ENCODE measurements around the gene SUN1. TPM values are rescaled to one million over a fixed set of nuclear protein-coding genes. Genes with fewer than 3 reads are reported as not detected.
"Not testable (repeated sequence)": the region's sequence is repeated elsewhere in the genome, so short reads cannot be mapped to it uniquely, and the experiment has no call there.

SUN1 gene
- total RNA-seq, 1 experiment from 2014 or later: 39.6 TPM

DNA sequence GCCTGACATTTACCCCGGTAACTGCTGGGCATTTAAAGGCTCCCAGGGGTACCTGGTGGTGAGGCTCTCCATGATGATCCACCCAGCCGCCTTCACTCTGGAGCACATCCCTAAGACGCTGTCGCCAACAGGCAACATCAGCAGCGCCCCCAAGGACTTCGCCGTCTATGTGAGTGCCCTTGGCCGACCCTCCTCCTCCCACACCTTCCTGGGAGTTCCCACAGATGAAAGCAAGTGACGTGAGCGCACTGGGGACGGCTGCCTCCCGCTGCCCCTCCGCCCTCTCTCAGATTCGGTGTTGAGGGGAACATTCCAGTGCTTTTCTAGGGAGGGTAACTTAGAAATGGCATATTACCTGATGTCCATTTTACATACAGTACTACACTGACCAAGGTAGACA lies 37.1 kb downstream of the SUN1 start:
- H2AFZ ChIP-seq (ENCODE audit: low read length): no peak overlapping the region
- H3K9me2 ChIP-seq (replicated peaks; ENCODE audit: insufficient read depth, low read length): no peaks in the 10 kb centered on the region
- no peaks in the 10 kb centered on the region for H3K9me3 ChIP-seq (ENCODE audit: low read length)
- H3K79me2 ChIP-seq (ENCODE audit: low read length): no peaks in the 10 kb centered on the region
- no peaks in the 10 kb centered on the region for H4K20me1 ChIP-seq (ENCODE audit: insufficient read depth, low read depth, low read length)
- DNase-seq: no peak
- H3K9ac ChIP-seq (ENCODE audit: low read length): no peak overlapping the region
- H3K36me3 ChIP-seq (ENCODE audit: insufficient read depth, low read length): peaks cover 10% of the 10 kb centered on the region; the same call in 1 of the 2 replicates
- H3K27ac ChIP-seq (ENCODE audit: low read length): no peak overlapping the region
- H3K4me1 ChIP-seq (ENCODE audit: low read length): peaks cover 8% of the 10 kb centered on the region
- no peak overlapping the region for H3K4me3 ChIP-seq (ENCODE audit: low read length)
- no peak overlapping the region for H3K4me2 ChIP-seq (ENCODE audit: low read depth, low read length, poor library complexity, severe bottlenecking)
- no peaks in the 10 kb centered on the region for H3K27me3 ChIP-seq (ENCODE audit: low read length)

DNA sequence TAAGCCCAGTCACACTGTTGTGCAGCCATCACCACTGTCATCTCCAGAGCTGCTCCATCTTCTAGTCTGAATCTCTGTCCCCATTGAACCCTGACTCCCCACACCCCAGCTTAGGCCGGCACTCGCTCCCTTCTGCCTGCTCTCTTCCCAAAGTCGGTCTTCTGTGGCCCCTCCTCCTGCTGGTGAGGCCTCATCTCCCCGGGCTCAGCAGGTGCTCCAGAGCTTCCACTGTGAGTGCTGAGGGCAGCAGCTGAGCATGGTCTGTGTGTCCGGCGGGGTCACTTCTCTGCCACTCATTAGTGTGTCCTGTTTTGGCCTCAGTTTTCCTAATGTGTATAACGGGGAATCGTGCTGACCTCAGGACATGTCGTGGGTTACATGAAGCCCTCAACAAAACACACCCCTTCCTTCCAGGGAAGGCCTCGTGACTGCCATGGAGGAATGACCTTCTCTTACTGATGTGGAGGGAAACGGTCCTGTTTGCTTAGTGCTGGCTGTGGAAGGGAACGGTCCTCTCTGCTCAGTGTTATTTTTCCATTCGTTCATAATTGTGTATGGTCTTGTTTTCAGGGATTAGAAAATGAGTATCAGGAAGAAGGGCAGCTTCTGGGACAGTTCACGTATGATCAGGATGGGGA lies 39.7 kb downstream of the SUN1 start:
- H3K4me3 ChIP-seq (ENCODE audit: low read length): no peak overlapping the region
- H3K27me3 ChIP-seq (ENCODE audit: low read length): no peaks in the 10 kb centered on the region
- no peak overlapping the region for H3K27ac ChIP-seq (ENCODE audit: low read length)
- DNase-seq: no peak
- H4K20me1 ChIP-seq (ENCODE audit: insufficient read depth, low read depth, low read length): no peaks in the 10 kb centered on the region
- H3K4me1 ChIP-seq (ENCODE audit: low read length): peaks cover 8% of the 10 kb centered on the region
- no peak overlapping the region for H2AFZ ChIP-seq (ENCODE audit: low read length)
- no peaks in the 10 kb centered on the region for H3K9me2 ChIP-seq (replicated peaks; ENCODE audit: insufficient read depth, low read length)
- no peak overlapping the region for H3K9ac ChIP-seq (ENCODE audit: low read length)
- H3K79me2 ChIP-seq (ENCODE audit: low read length): peaks cover 2% of the 10 kb centered on the region
- peaks cover 17% of the 10 kb centered on the region; the same call in 1 of the 2 replicates for H3K36me3 ChIP-seq (ENCODE audit: insufficient read depth, low read length)
- no peak overlapping the region for H3K4me2 ChIP-seq (ENCODE audit: low read depth, low read length, poor library complexity, severe bottlenecking)
- no peaks in the 10 kb centered on the region for H3K9me3 ChIP-seq (ENCODE audit: low read length)

DNA sequence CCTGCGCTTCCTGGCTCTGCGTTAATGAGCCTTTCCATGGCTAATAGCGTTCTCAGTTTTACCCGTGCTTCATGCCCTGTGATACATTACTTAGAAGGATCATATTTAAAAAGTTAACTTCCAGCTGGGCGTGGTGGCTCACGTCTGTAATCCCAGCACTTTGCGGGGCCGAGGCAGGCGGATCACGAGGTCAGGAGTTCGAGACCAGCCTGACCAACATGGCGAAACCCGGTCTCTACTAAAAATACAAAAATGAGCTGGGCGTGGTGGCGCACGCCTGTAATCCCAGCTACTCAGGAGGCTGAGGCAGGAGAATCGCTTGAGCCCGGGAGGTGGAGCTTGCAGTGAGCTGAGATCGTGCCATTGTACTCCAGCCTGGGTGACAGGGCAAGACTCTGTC lies 40.4 kb downstream of the SUN1 start:
- H3K4me2 ChIP-seq (ENCODE audit: low read depth, low read length, poor library complexity, severe bottlenecking); H2AFZ ChIP-seq (ENCODE audit: low read length); H3K9me3 ChIP-seq (ENCODE audit: low read length); H3K27me3 ChIP-seq (ENCODE audit: low read length); H3K27ac ChIP-seq (ENCODE audit: low read length); H3K79me2 ChIP-seq (ENCODE audit: low read length); H4K20me1 ChIP-seq (ENCODE audit: insufficient read depth, low read depth, low read length); DNase-seq; H3K9me2 ChIP-seq (replicated peaks; ENCODE audit: insufficient read depth, low read length); H3K4me3 ChIP-seq (ENCODE audit: low read length); H3K4me1 ChIP-seq (ENCODE audit: low read length); H3K9ac ChIP-seq (ENCODE audit: low read length): not testable (repeated sequence)
- peaks cover 17% of the 10 kb centered on the region; the same call in 1 of the 2 replicates for H3K36me3 ChIP-seq (ENCODE audit: insufficient read depth, low read length)

DNA sequence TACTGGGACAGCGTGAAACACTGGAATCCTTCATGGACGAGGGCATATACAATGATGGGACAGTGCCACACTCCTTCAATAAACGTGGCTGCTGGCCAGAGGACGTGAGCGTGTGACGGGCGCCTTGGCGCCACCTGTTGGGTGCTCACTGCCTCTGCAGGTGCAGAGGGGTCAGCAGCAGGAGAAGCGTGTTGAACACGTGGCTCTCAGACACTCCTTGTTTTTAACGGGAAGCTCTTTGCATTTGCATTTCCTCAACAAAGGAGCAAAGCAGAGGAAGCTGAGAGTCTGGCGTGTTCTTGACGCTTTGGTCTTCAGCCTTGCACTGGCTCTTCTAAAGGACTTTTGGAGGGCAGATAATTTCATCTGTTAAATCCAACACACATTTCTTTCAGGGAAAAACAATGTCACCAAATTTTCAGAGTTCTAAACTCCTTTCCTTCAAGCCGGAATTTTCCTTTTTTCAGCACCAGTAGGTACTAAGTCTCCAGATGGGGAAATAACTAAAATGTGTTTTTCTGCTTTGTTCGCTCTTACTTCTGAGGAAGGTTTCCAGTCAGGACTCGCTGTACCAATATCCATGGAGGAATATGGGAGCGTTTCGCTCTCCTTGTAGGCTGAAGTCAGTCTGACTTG lies 41.2 kb downstream of the SUN1 start:
- H2AFZ ChIP-seq (ENCODE audit: low read length): no peak overlapping the region; the same call in 1 of the 2 replicates
- H3K9ac ChIP-seq (ENCODE audit: low read length): no peak overlapping the region
- H3K79me2 ChIP-seq (ENCODE audit: low read length): peaks cover 16% of the 10 kb centered on the region
- no peaks in the 10 kb centered on the region for H3K27me3 ChIP-seq (ENCODE audit: low read length)
- H3K9me2 ChIP-seq (replicated peaks; ENCODE audit: insufficient read depth, low read length): no peaks in the 10 kb centered on the region
- peaks cover 8% of the 10 kb centered on the region; the same call in 1 of the 2 replicates for H4K20me1 ChIP-seq (ENCODE audit: insufficient read depth, low read depth, low read length)
- no peak overlapping the region for H3K4me2 ChIP-seq (ENCODE audit: low read depth, low read length, poor library complexity, severe bottlenecking)
- H3K4me3 ChIP-seq (ENCODE audit: low read length): no peak overlapping the region
- H3K9me3 ChIP-seq (ENCODE audit: low read length): no peaks in the 10 kb centered on the region
- peaks cover 17% of the 10 kb centered on the region; the same call in 1 of the 2 replicates for H3K36me3 ChIP-seq (ENCODE audit: insufficient read depth, low read length)
- 0 out of 2 replicates have a peak overlapping the region, but pooled peaks have one; percentile 11 for H3K27ac ChIP-seq (ENCODE audit: low read length)
- peak; percentile 91 for DNase-seq
- peaks cover 15% of the 10 kb centered on the region for H3K4me1 ChIP-seq (ENCODE audit: low read length)

DNA sequence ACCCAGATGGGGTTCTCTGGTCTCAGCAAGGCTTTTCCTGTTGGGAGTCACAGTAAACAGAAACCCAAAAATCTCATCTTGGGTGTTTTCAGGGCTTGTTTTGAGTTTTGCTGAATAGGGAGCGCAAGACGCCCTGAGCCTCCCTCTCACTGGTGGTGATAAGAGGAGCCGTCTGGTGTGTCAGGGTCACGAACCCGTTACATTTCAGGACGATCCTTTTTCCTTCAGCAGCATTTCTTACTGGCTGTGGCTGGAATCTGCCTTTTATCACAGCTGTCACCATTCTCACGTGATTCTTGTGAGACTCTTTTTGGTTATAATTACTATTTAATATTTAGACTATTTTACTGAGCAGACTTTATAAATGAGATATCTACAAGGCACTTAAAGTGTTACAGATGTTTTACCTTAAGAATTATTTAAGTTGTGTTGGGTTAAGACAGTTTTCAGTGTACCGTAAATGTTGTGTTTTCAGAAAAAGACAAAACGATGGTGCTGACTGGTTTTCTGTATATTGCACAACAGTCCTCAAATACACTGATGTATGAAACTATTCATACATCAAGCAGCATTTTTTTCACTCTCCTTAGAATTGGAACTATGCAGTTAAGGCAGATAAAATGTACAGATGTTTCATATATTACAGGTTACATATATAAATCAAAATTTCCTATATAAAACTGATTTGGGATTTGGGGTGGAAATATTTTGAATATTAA lies 41.9 kb downstream of the SUN1 start:
- no peaks in the 10 kb centered on the region for H3K27me3 ChIP-seq (ENCODE audit: low read length)
- H3K36me3 ChIP-seq (ENCODE audit: insufficient read depth, low read length): peaks cover 17% of the 10 kb centered on the region; the same call in 1 of the 2 replicates
- no peak overlapping the region; the same call in 1 of the 2 replicates for H2AFZ ChIP-seq (ENCODE audit: low read length)
- no peak overlapping the region for H3K4me3 ChIP-seq (ENCODE audit: low read length)
- H3K4me2 ChIP-seq (ENCODE audit: low read depth, low read length, poor library complexity, severe bottlenecking): no peak overlapping the region
- H3K79me2 ChIP-seq (ENCODE audit: low read length): peaks cover 23% of the 10 kb centered on the region
- H3K9ac ChIP-seq (ENCODE audit: low read length): no peak overlapping the region
- H3K9me2 ChIP-seq (replicated peaks; ENCODE audit: insufficient read depth, low read length): no peaks in the 10 kb centered on the region
- H4K20me1 ChIP-seq (ENCODE audit: insufficient read depth, low read depth, low read length): peaks cover 11% of the 10 kb centered on the region; the same call in 1 of the 2 replicates
- no peak for DNase-seq
- no peaks in the 10 kb centered on the region for H3K9me3 ChIP-seq (ENCODE audit: low read length)
- H3K4me1 ChIP-seq (ENCODE audit: low read length): peaks cover 16% of the 10 kb centered on the region
- H3K27ac ChIP-seq (ENCODE audit: low read length): no peak overlapping the region

DNA sequence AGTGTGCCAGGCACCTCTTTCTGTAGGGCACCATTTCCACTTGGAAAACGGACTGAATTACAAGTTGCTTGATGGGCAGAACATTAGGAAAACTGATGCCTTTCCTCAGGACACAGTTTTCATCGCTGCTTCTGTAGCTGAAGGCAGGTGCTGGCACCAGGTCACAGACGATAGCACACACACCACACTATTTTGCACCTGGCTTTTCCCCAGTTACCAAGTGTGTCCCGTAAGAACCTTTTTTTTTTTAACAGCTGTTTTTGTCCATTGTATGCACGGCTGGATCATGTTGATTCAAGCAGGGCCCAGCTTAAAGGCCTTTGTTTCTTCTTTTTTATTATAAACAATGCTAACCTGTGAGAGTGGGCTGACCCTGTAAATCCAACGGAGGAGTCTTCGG lies 42.8 kb downstream of the SUN1 start:
- no peak for DNase-seq
- Histone ChIP-seq H2AFZ (ENCODE audit: low read length) (no peak overlapping the region), H3K79me2 (ENCODE audit: low read length) (peaks cover 32% of the 10 kb centered on the region), H3K27ac (ENCODE audit: low read length) (no peak overlapping the region), H3K4me2 (ENCODE audit: low read depth, low read length, poor library complexity, severe bottlenecking) (no peak overlapping the region), H3K9me2 (replicated peaks; ENCODE audit: insufficient read depth, low read length) (no peaks in the 10 kb centered on the region), H3K9ac (ENCODE audit: low read length) (no peak overlapping the region), H3K4me1 (ENCODE audit: low read length) (peaks cover 16% of the 10 kb centered on the region), H3K36me3 (ENCODE audit: insufficient read depth, low read length) (peaks cover 17% of the 10 kb centered on the region; the same call in 1 of the 2 replicates), H4K20me1 (ENCODE audit: insufficient read depth, low read depth, low read length) (peaks cover 16% of the 10 kb centered on the region; the same call in 1 of the 2 replicates), H3K27me3 (ENCODE audit: low read length) (no peaks in the 10 kb centered on the region), H3K4me3 (ENCODE audit: low read length) (no peak overlapping the region), H3K9me3 (ENCODE audit: low read length) (no peaks in the 10 kb centered on the region)

DNA sequence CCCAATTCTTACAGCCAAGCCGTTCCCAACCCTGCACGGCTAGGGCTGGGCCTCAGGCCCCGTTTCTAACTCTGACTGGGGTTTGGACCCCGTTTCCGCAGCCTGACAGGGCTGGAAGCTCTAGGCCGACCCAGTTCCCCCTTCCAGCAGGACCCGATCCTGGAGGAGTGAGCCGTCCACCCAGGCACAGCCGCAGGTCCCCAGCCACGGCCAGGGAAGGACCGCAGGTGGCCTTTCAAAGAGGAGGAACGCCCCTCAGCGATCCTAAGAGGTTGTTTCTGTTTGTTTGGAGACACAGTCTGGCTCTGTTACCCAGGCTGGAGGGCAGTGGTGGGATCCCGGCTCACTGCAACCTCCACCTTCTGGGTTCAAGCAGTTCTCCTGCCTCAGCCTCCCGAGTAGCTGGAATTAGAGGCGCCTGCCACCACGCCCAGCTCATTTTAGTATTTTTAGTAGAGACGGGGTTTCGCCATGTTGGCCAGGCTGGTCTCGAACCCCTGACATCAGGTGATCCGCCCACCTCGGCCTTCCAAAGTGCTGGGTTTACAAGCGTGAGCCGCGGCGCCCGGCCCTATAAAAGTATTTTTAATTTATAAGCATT lies 43.3 kb downstream of the SUN1 start:
- H2AFZ ChIP-seq (ENCODE audit: low read length): no peak overlapping the region
- no peak for DNase-seq
- no peak overlapping the region for H3K4me3 ChIP-seq (ENCODE audit: low read length)

More for the DNA sequence above, 43.3 kb downstream of the SUN1 start:
- no peaks in the 10 kb centered on the region for H3K9me3 ChIP-seq (ENCODE audit: low read length)
- no peak overlapping the region for H3K9ac ChIP-seq (ENCODE audit: low read length)
- H3K4me1 ChIP-seq (ENCODE audit: low read length): peaks cover 16% of the 10 kb centered on the region
- H3K27me3 ChIP-seq (ENCODE audit: low read length): no peaks in the 10 kb centered on the region
- peaks cover 20% of the 10 kb centered on the region; the same call in 1 of the 2 replicates for H4K20me1 ChIP-seq (ENCODE audit: insufficient read depth, low read depth, low read length)
- peaks cover 37% of the 10 kb centered on the region for H3K79me2 ChIP-seq (ENCODE audit: low read length)
- H3K27ac ChIP-seq (ENCODE audit: low read length): no peak overlapping the region
- no peaks in the 10 kb centered on the region for H3K9me2 ChIP-seq (replicated peaks; ENCODE audit: insufficient read depth, low read length)
- H3K4me2 ChIP-seq (ENCODE audit: low read depth, low read length, poor library complexity, severe bottlenecking): no peak overlapping the region
- H3K36me3 ChIP-seq (ENCODE audit: insufficient read depth, low read length): peaks cover 19% of the 10 kb centered on the region; the same call in 1 of the 2 replicates
